Fibroblast of pulmonary artery (primary cell): ENCODE measurements around the gene NDUFA5.

Experiments used
- DNase-seq: peaks from one replicate; pipeline ENCODE4 v3.0.0-alpha.2; 2010; ENCODE audit warnings: low read depth
- H3K4me3 ChIP-seq: replicated peaks from 2 replicates; pipeline ENCODE4 v1.5.1; 2011; ENCODE audit warnings: low read depth, mild to moderate bottlenecking, control low read depth, low read length, moderate library complexity
- TF ChIP-seq, protein P1 (sequence below): IDR thresholded peaks from 2 replicates; pipeline ENCODE4 v1.5.1; 2011; ENCODE audit warnings: mild to moderate bottlenecking, control low read depth, low read length, inconsistent platforms; ENCODE audit errors: missing control alignments

Gene NDUFA5

DNA sequence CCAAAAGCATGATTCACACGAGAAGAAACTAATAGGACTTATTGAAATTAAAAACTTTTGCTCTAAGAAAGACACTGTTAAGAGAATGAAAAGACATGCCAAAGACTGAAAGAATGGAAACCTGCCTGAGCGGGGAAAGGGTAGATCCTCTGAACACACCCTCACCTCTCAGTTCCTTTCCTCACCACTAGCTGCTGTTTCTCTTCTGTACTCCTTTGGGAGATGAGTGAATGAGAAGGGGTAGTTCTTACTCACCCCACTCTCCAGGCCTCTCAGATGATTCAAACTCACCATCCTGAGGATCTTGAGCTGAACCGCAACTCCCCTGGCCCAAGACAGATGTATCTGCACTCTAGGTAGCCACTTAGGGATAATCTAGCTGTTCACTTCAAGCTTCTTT is 65.1 kb downstream of the NDUFA5 start:
- no peak overlapping the region for H3K4me3 ChIP-seq
- no peak for DNase-seq
- TF ChIP-seq, protein P1, sequence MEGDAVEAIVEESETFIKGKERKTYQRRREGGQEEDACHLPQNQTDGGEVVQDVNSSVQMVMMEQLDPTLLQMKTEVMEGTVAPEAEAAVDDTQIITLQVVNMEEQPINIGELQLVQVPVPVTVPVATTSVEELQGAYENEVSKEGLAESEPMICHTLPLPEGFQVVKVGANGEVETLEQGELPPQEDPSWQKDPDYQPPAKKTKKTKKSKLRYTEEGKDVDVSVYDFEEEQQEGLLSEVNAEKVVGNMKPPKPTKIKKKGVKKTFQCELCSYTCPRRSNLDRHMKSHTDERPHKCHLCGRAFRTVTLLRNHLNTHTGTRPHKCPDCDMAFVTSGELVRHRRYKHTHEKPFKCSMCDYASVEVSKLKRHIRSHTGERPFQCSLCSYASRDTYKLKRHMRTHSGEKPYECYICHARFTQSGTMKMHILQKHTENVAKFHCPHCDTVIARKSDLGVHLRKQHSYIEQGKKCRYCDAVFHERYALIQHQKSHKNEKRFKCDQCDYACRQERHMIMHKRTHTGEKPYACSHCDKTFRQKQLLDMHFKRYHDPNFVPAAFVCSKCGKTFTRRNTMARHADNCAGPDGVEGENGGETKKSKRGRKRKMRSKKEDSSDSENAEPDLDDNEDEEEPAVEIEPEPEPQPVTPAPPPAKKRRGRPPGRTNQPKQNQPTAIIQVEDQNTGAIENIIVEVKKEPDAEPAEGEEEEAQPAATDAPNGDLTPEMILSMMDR, result peak; percentile 19
